ENCODE results near the gene HMGN2. TPM values are rescaled to one million over a fixed set of nuclear protein-coding genes. Genes with fewer than 3 reads are reported as not detected.

HMGN2 gene
- total RNA-seq, 4 donors from 2014 or later, result 108 to 161 (median 121) TPM

- DNase-seq (ENCODE audit: low spot score), result no peak
- no peak for ATAC-seq (ENCODE audit: low FRiP score)
- TF ChIP-seq, protein P1, sequence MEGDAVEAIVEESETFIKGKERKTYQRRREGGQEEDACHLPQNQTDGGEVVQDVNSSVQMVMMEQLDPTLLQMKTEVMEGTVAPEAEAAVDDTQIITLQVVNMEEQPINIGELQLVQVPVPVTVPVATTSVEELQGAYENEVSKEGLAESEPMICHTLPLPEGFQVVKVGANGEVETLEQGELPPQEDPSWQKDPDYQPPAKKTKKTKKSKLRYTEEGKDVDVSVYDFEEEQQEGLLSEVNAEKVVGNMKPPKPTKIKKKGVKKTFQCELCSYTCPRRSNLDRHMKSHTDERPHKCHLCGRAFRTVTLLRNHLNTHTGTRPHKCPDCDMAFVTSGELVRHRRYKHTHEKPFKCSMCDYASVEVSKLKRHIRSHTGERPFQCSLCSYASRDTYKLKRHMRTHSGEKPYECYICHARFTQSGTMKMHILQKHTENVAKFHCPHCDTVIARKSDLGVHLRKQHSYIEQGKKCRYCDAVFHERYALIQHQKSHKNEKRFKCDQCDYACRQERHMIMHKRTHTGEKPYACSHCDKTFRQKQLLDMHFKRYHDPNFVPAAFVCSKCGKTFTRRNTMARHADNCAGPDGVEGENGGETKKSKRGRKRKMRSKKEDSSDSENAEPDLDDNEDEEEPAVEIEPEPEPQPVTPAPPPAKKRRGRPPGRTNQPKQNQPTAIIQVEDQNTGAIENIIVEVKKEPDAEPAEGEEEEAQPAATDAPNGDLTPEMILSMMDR (IDR thresholded peaks at IDR 0.05), result no peak
These were observed 4.7 kb downstream of the HMGN2 start for GRCh38 chr1:26476958-26477357.

- DNase-seq (ENCODE audit: low spot score) (no peak), ATAC-seq (ENCODE audit: low FRiP score) (no peak)
- TF ChIP-seq, protein P1 (IDR thresholded peaks at IDR 0.05), result no peak
These were observed 5.4 kb downstream of the HMGN2 start for GRCh38 chr1:26477446-26478152.

- ATAC-seq (ENCODE audit: low FRiP score), result no peak
- DNase-seq (ENCODE audit: low spot score), result no peak
- TF ChIP-seq, protein P1 (IDR thresholded peaks at IDR 0.05), result no peak
These were observed 5.9 kb downstream of the HMGN2 start for GRCh38 chr1:26478159-26478558.

DNA sequence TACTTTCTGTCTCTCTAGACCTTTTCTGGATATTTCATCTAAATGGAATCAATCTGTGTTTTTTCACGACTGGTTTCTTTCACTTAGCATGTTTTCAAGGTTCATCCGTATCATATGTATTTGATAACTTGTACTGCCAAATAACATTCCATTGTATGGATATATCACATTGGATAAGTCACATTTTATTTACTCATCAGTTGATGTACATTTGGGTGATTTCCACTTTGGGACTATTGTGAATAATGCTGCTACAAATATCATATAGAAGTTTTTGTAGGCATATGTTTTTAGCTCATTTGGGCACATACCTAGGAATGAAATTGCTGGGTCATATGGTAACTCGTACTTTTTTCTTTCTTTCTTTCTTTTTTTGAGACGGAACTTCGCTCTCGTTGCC, 6.7 kb downstream of the HMGN2 start:
- ATAC-seq (ENCODE audit: low FRiP score) (no peak), DNase-seq (ENCODE audit: low spot score) (no peak)
- TF ChIP-seq, protein P1 (IDR thresholded peaks at IDR 0.05), result no peak

DNA sequence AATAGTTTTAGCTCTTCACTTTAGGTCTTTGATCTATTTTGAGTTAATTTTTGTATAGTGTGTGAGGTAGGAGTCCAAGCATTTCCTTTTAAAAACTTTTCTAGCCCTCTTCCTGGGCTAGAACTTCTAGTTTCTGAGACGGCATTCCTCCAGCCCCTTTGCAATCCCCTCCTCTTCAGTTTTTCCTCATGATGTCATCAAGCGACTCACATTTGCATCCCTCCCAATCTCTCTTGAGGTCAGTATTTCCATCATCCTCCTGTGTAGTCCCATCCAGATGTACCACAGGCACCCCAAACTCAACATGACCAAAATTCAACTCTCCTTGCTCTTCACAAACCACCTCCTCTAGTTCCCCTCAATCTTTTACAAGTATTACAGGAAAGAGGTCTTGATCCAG, 10.7 kb downstream of the HMGN2 start:
- ATAC-seq (ENCODE audit: low FRiP score), result no peak
- TF ChIP-seq, protein P1 (IDR thresholded peaks at IDR 0.05), result no peak
- no peak for DNase-seq (ENCODE audit: low spot score)

GRCh38 chr1:26483980-26484379, 11.7 kb downstream of the HMGN2 start:
- DNase-seq (ENCODE audit: low spot score) (no peak), ATAC-seq (ENCODE audit: low FRiP score) (no peak)
- TF ChIP-seq, protein P1 (IDR thresholded peaks at IDR 0.05), result no peak

- ATAC-seq (ENCODE audit: low FRiP score) (no peak), DNase-seq (ENCODE audit: low spot score) (no peak)
- TF ChIP-seq, protein P1 (IDR thresholded peaks at IDR 0.05), result no peak
These were observed 17.9 kb downstream of the HMGN2 start for GRCh38 chr1:26490155-26490554.
